ENCODE measurements around the gene IARS1. TPM values are rescaled to one million over a fixed set of nuclear protein-coding genes. Genes with fewer than 3 reads are reported as not detected.

The IARS1 gene
- total and polyA plus RNA-seq, 2 of the 13 experiments (the other 11 are each of a cell fraction or from before 2014, with no cell fraction given), result 55.9 to 185 TPM

- CTCF ChIA-PET (ENCODE audit: low intra/inter-chr PET ratio, low total read pairs), result no interaction called here
- ATAC-seq (peak; percentile 82), FAIRE-seq (no peak), DNase-seq (ENCODE audit: low spot score) (no peak)
- Histone ChIP-seq H3K36me3 (replicated peaks in 1 of 2; ENCODE audit: control insufficient read depth in 1 of 2, insufficient read depth in 2 of 2, low read length in 2 of 2) (peaks cover 36 to 93% of the 10 kb centered on the region in 2 experiments), H3K4me1 (ENCODE audit: insufficient read depth, low read length) (no peaks in the 10 kb centered on the region), H3K27me3 (ENCODE audit: control insufficient read depth in 1 of 2, insufficient read depth in 2 of 2, low read length in 2 of 2) (no peaks in the 10 kb centered on the region), H3K27ac (ENCODE audit: extremely low read length, insufficient read depth, low read length) (no peak overlapping the region), H3K4me3 (replicated peaks in 1 of 3; ENCODE audit: insufficient read depth in 1 of 3, low read depth in 2 of 3, low read length in 3 of 3) (no peak overlapping the region), H3K4me2 (ENCODE audit: low read depth, low read length) (no peak overlapping the region), H3K9ac (ENCODE audit: insufficient read depth, low read depth, low read length) (no peak overlapping the region), H3K9me3 (ENCODE audit: low read length) (no peaks in the 10 kb centered on the region), H4K20me1 (ENCODE audit: insufficient read depth, low read length) (no peaks in the 10 kb centered on the region), H3K79me2 (ENCODE audit: insufficient read depth, low read length) (no peaks in the 10 kb centered on the region), H2AFZ (ENCODE audit: low read length) (no peak overlapping the region)
- no TSS peak for BruUV-seq (replicated peaks)
- in situ Hi-C loops (cut with HindIII; ENCODE audit: extremely low pct_ligation_motif_present, low pct_unique_long_range_greater_than_20kb), result no loop called here
- 96% methylated on average over 6 of the region's 6 CpGs for whole genome bisulfite sequencing (ENCODE audit: low lambda C conversion rate)
- POLR2A ChIA-PET, result no interaction called here
- intact Hi-C loops (cut with micrococcal nuclease; ENCODE audit: unreplicated experiment), result no loop called here
- TF ChIP-seq MAFF (IDR thresholded peaks at IDR 0.05; ENCODE audit: low read depth, low read length) (peak; percentile 78), POLR2AphosphoS2 (IDR thresholded peaks at IDR 0.05; ENCODE audit: low read depth, low read length) (0 out of 2 replicates have a peak, but pooled peaks have one; percentile 41), ARID4A (CRISPR knock-in tag; IDR thresholded peaks at IDR 0.05; ENCODE audit: borderline replicate concordance) (no peak), CEBPB (IDR thresholded peaks at IDR 0.05; ENCODE audit: borderline replicate concordance, low read depth, low read length) (peak; percentile 42; the same call in 1 of the 2 replicates), MAFK (conservative IDR thresholded peaks at IDR 0.05 in 1 of 2, IDR thresholded peaks at IDR 0.05 in 1 of 2; ENCODE audit: low read length in 2 of 2) (peak; percentile 83 to 84)
Observed at GRCh38 chr9:92275541-92275940, 18.0 kb downstream of the IARS1 start.
